Muscle layer of duodenum (tissue), 2 donors: ENCODE data around the gene ARPC5.
"Not testable (repeated sequence)": the region's sequence is repeated elsewhere in the genome, so short reads cannot be mapped to it uniquely, and the experiment has no call there.

Experiments
- H3K27ac ChIP-seq: one replicate; pipeline ENCODE4 v1.7.0; 2013; ENCODE audit warnings: mild to moderate bottlenecking, low read length
- H3K27me3 ChIP-seq: one replicate; pipeline ENCODE4 v1.7.0; 2013; ENCODE audit warnings: low read depth, mild to moderate bottlenecking, control low read depth, low read length
- H3K36me3 ChIP-seq, 2 donors: one replicate each; pipeline ENCODE4 v1.7.0; 2013; ENCODE audit warnings: low read length in 2 of 2, control low read depth in 1 of 2, mild to moderate bottlenecking in 1 of 2; ENCODE audit not compliant: insufficient read depth in 2 of 2, control insufficient read depth in 1 of 2
- H3K4me1 ChIP-seq, 2 donors: one replicate each; pipeline ENCODE4 v1.7.0; 2013; ENCODE audit warnings: low read length in 2 of 2, mild to moderate bottlenecking in 2 of 2, control low read depth in 1 of 2, moderate library complexity in 1 of 2; ENCODE audit not compliant: insufficient read depth in 2 of 2, control insufficient read depth in 1 of 2
- H3K4me3 ChIP-seq, 2 donors: one replicate each; pipeline ENCODE4 v1.7.0; 2013; ENCODE audit warnings: low read length in 2 of 2, low read depth in 1 of 2, mild to moderate bottlenecking in 1 of 2
- H3K9me3 ChIP-seq, 2 donors: one replicate each; pipeline ENCODE4 v1.7.0; 2013; ENCODE audit warnings: low read length in 2 of 2, control low read depth in 1 of 2, mild to moderate bottlenecking in 1 of 2; ENCODE audit not compliant: control insufficient read depth in 1 of 2
- donor health status: healthy.

Gene ARPC5

DNA sequence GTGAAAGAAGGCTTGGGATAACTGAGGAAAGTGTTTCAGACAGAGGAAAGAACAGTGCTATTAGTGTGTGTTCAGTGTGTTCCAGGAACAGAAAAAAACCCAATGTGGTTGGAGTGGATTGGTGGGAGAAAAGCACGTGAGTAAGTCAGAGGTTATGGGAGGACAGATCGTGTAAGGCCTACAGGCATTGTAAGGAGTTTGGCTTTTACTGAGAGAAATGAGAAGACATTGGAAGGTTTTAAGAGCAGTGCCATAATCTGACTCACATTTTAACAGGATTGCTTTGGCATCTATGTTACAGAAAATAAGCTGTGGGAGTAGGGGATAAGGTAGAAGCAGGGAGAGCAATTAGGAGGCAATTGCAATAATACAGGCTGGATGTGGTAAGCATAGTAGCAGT is 4.8 kb downstream of the ARPC5 start:
- Histone ChIP-seq H3K27me3 (no peaks in the 10 kb centered on the region), H3K4me1 (peaks cover 11 to 56% of the 10 kb centered on the region in 2 donors), H3K27ac (peak overlapping the region; percentile 36), H3K36me3 (peaks cover 23 to 33% of the 10 kb centered on the region in 2 donors), H3K4me3 (peak overlapping the region in 1 of 2 donors; percentile 19), H3K9me3 (no peaks in the 10 kb centered on the region)

GRCh38 chr1:183628537-183628936 is 7.0 kb downstream of the ARPC5 start:
- peaks cover 29 to 33% of the 10 kb centered on the region in 2 donors for H3K36me3 ChIP-seq
- H3K27ac ChIP-seq = no peak overlapping the region
- H3K4me1 ChIP-seq = peaks cover 15 to 64% of the 10 kb centered on the region in 2 donors
- no peaks in the 10 kb centered on the region for H3K9me3 ChIP-seq
- H3K4me3 ChIP-seq = no peak overlapping the region
- H3K27me3 ChIP-seq = no peaks in the 10 kb centered on the region

DNA sequence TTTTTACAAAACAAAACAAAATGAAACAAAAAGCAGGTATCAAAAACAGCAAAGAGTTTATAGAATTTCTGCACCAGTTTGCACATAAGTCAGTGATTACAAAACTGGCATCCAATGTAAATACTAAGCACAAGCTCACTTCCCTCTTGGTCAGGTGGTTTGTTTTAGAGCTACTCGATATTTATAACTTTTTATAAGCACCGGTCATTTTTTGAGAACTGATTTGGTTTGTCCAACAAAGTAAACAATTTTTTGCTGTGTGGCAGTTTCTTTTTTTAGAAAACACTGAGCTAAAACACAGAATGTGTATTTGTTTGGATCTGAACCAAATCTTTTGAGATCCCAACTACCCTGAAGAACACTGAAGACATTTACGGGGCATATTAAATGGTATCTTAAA is 9.3 kb downstream of the ARPC5 start:
- Histone ChIP-seq H3K27ac (peak overlapping the region; percentile 6), H3K36me3 (peaks cover 19 to 33% of the 10 kb centered on the region in 2 donors), H3K4me1 (peaks cover 9 to 44% of the 10 kb centered on the region in 2 donors)
- not testable (repeated sequence) for H3K27me3 ChIP-seq, H3K9me3 ChIP-seq, H3K4me3 ChIP-seq

- Histone ChIP-seq H3K9me3 (no peaks in the 10 kb centered on the region), H3K36me3 (peaks cover 6 to 11% of the 10 kb centered on the region in 2 donors), H3K27me3 (no peaks in the 10 kb centered on the region), H3K4me3 (no peak overlapping the region), H3K27ac (peak overlapping the region; percentile 30), H3K4me1 (peaks cover 9 to 27% of the 10 kb centered on the region in 2 donors)
These were observed 12.4 kb downstream of the ARPC5 start for GRCh38 chr1:183622884-183623785.

- peaks cover 9 to 19% of the 10 kb centered on the region in 2 donors for H3K4me1 ChIP-seq
- H3K27ac ChIP-seq = no peak overlapping the region
- no peaks in the 10 kb centered on the region for H3K9me3 ChIP-seq
- H3K27me3 ChIP-seq = no peaks in the 10 kb centered on the region
- H3K4me3 ChIP-seq = no peak overlapping the region
- peaks cover 3 to 11% of the 10 kb centered on the region in 2 donors for H3K36me3 ChIP-seq
These were observed 13.6 kb downstream of the ARPC5 start for GRCh38 chr1:183622013-183622412.

DNA sequence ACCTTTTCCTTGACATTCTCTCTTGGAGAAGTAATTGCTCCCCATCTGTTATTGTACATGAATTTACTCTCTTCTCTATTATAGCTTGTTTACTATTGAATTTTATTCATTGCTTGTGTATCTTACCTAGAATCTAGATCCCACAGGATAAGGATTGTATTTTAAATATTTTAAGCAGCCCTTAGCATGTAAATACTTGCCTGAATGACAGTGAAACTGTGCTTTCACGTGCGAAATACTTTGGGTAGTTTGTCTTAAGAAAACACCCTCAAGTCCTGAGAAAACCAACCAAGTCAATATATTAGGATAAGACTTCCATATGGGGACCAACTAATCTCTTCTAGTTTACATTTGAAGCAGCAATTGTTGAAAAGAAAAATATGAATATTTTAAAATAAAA is 15.3 kb downstream of the ARPC5 start:
- Histone ChIP-seq H3K27me3 (no peaks in the 10 kb centered on the region), H3K36me3 (peaks cover 0 to 5% of the 10 kb centered on the region in 2 donors), H3K4me3 (no peak overlapping the region), H3K27ac (no peak overlapping the region), H3K4me1 (peaks cover 0 to 3% of the 10 kb centered on the region in 2 donors), H3K9me3 (no peaks in the 10 kb centered on the region)

DNA sequence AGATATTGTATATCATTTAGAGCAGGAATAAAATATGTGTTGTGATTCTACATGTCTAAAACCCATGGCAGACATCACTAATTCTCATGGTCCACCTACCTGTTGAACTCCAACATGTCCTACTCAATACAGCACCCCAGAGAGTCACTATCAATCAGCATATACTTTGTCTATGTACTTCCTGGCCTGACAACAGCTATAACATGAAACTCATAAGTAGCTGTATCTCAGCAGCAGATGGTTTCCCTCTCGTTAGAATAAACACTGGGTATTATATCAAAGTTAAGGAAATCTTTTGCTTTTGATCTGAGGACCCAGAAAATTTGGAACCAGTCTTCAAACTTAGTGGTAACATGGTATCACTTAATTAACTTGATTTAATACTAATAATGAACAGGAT is 15.8 kb downstream of the ARPC5 start:
- no peaks in the 10 kb centered on the region for H3K9me3 ChIP-seq
- H3K4me1 ChIP-seq = no peaks in the 10 kb centered on the region
- H3K4me3 ChIP-seq = no peak overlapping the region
- peaks cover 0 to under 1% of the 10 kb centered on the region in 2 donors for H3K36me3 ChIP-seq
- H3K27me3 ChIP-seq = no peaks in the 10 kb centered on the region
- H3K27ac ChIP-seq = no peak overlapping the region

DNA sequence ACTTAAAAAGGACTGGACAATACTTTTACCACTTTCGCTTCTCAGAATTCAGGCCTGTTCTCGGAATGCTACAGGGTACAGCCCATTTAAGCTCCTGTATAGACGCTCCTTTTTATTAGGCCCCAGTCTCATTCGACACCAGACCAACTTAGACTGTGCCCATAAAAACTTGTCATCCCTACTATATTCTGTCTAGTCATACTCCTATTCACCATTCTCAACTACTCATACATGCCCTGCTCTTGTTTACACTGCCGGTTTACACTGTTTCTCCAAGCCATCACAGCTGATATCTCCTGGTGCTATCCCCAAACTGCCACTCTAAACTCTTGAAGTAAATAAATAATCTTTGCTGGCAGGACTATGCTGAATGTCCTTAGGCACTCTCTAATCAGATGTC is 17.4 kb downstream of the ARPC5 start:
- H3K27me3 ChIP-seq, H3K9me3 ChIP-seq, H3K4me1 ChIP-seq, H3K4me3 ChIP-seq, H3K27ac ChIP-seq, H3K36me3 ChIP-seq: not testable (repeated sequence)

GRCh38 chr1:183612975-183613374 is 22.6 kb downstream of the ARPC5 start:
- H3K27ac ChIP-seq, H3K4me3 ChIP-seq, H3K36me3 ChIP-seq, H3K9me3 ChIP-seq, H3K27me3 ChIP-seq: not testable (repeated sequence)
- H3K4me1 ChIP-seq = peaks cover 8 to 13% of the 10 kb centered on the region in 2 donors

- Histone ChIP-seq H3K9me3 (no peaks in the 10 kb centered on the region), H3K27me3 (no peaks in the 10 kb centered on the region), H3K36me3 (no peaks in the 10 kb centered on the region), H3K4me1 (peaks cover 8 to 13% of the 10 kb centered on the region in 2 donors), H3K4me3 (no peak overlapping the region), H3K27ac (no peak overlapping the region)
These were observed 23.2 kb downstream of the ARPC5 start for GRCh38 chr1:183612407-183612806.

- no peaks in the 10 kb centered on the region for H3K9me3 ChIP-seq
- peaks cover 8 to 13% of the 10 kb centered on the region in 2 donors for H3K4me1 ChIP-seq
- H3K4me3 ChIP-seq = no peak overlapping the region
- H3K27ac ChIP-seq = no peak overlapping the region
- no peaks in the 10 kb centered on the region for H3K36me3 ChIP-seq
- no peaks in the 10 kb centered on the region for H3K27me3 ChIP-seq
These were observed 24.6 kb downstream of the ARPC5 start for GRCh38 chr1:183611021-183611420.
